GM12878 (cell line): ENCODE measurements around the gene MAD1L1. TPM values are rescaled to one million over a fixed set of nuclear protein-coding genes. Genes with fewer than 3 reads are reported as not detected.

Experiments used
- ATAC-seq: fragments of 200-7000 bp; cut with Tn5 transposase; 3 replicates; pipeline ENCODE4 v1.9.1; 2020; ENCODE audit warnings: mild to moderate bottlenecking, moderate library complexity
- BruUV-seq: library from RNA; stranded (reverse); fragments of 400-500 nt; replicated peaks from 2 replicates; lab custom pipeline; 2021; lab: Mats Ljungman, UMichigan
- CTCF ChIA-PET: fragments of 300-600 bp; sonication (Branson Sonifier 250); formaldehyde crosslinking; extraction: SDS; loops from one replicate; lab custom pipeline; 2021; ENCODE audit warnings: inconsistent platforms; lab: Yijun Ruan, JAX
- POLR2A ChIA-PET: fragments of 350-600 bp; formaldehyde crosslinking; extraction: SDS; loops from one replicate; lab custom pipeline; 2021; ENCODE audit warnings: inconsistent platforms; lab: Charles Lee
- RAD21 ChIA-PET: fragments of 300-600 bp; sonication (Branson Sonifier 250); formaldehyde crosslinking; loops from one replicate; lab custom pipeline; 2023; ENCODE audit warnings: antibody characterized with exemption; ENCODE audit not compliant: unreplicated experiment; lab: Charles Lee
- SMC1A ChIA-PET: fragments of 300-600 bp; sonication (Branson Sonifier 250); formaldehyde crosslinking; loops from one replicate; lab custom pipeline; 2023; ENCODE audit not compliant: unreplicated experiment, uncharacterized antibody; lab: Charles Lee
- DNase-seq: peaks from one replicate; pipeline ENCODE4 v3.0.0-alpha.2; 2011; ENCODE audit warnings: low read depth, low spot score
- FAIRE-seq: peaks from 3 replicates; lab custom pipeline; 2011; peaks lifted over from hg19 to GRCh38; lab: Jason Lieb, UNC
- H2AFZ ChIP-seq: 2 replicates; pipeline ENCODE4 v1.6.0; 2011; ENCODE audit warnings: low read depth, low read length, control low read depth; ENCODE audit not compliant: control insufficient read depth
- H3K27ac ChIP-seq: 2 replicates; pipeline ENCODE4 v1.5.1; 2011; ENCODE audit warnings: control low read depth; ENCODE audit not compliant: control insufficient read depth, insufficient read depth
- H3K27me3 ChIP-seq, 2 experiments: replicated peaks in 1 of 2; 2 replicates each; pipeline versions ENCODE4 v1.6.0 to v1.6.1; 2011; ENCODE audit warnings: low read length in 1 of 2; ENCODE audit not compliant: control insufficient read depth in 2 of 2, insufficient read depth in 2 of 2
- H3K36me3 ChIP-seq, 2 experiments: 2 replicates each; pipeline ENCODE4 v1.5.1; 2011; ENCODE audit warnings: low read length in 1 of 2; ENCODE audit not compliant: control insufficient read depth in 2 of 2, insufficient read depth in 2 of 2
- H3K4me1 ChIP-seq: 2 replicates; pipeline ENCODE4 v1.6.1; 2011; ENCODE audit warnings: mild to moderate bottlenecking, low read length, moderate library complexity, mixed read lengths; ENCODE audit not compliant: control insufficient read depth, insufficient read depth
- H3K4me2 ChIP-seq: 2 replicates; pipeline ENCODE4 v1.6.0; 2011; ENCODE audit warnings: control low read depth; ENCODE audit not compliant: control insufficient read depth, insufficient read depth
- H3K4me3 ChIP-seq: fragments of 200-600 bp; sonication (generic); 2 replicates; pipeline ENCODE4 v1.5.1; 2016
- H3K79me2 ChIP-seq: 2 replicates; pipeline ENCODE4 v1.6.0; 2011; ENCODE audit warnings: low read length; ENCODE audit not compliant: control insufficient read depth, insufficient read depth
- H3K9ac ChIP-seq: 2 replicates; pipeline ENCODE4 v1.8.0; 2011; ENCODE audit warnings: low read length, control low read depth, mixed read lengths; ENCODE audit not compliant: control insufficient read depth, insufficient read depth
- H3K9me3 ChIP-seq: replicated peaks from 3 replicates; pipeline ENCODE4 v1.5.1; 2011; ENCODE audit warnings: mild to moderate bottlenecking, low read length; ENCODE audit not compliant: control insufficient read depth, insufficient read depth
- H4K20me1 ChIP-seq: 2 replicates; pipeline ENCODE4 v1.6.0; 2011; ENCODE audit not compliant: control insufficient read depth, insufficient read depth
- E2F4 ChIP-seq: IDR thresholded peaks from 2 replicates; pipeline ENCODE4 v1.6.1; 2012; ENCODE audit warnings: low read depth, low read length, improper control_type of control experiment
- EGR1 ChIP-seq, 2 experiments: IDR thresholded peaks; 1 replicate in 1 of 2; 2 replicates in 1 of 2; pipeline ENCODE4 v1.6.1; 2011 to 2012; ENCODE audit warnings: low read depth in 2 of 2, low read length in 2 of 2, borderline replicate concordance in 1 of 2, mild to moderate bottlenecking in 1 of 2, moderate library complexity in 1 of 2
- FOXM1 ChIP-seq: IDR thresholded peaks from 2 replicates; pipeline ENCODE4 v1.6.1; 2012; ENCODE audit warnings: low read depth, mild to moderate bottlenecking, inconsistent platforms, low read length, moderate library complexity
- HCFC1 ChIP-seq: fragments of 150-350 bp; IDR thresholded peaks from 2 replicates; pipeline ENCODE4 v1.6.1; 2014; ENCODE audit warnings: low read length
- KAT2A ChIP-seq: conservative IDR thresholded peaks from 2 replicates; pipeline ENCODE4 v1.6.1; 2011; ENCODE audit warnings: low read depth, low read length; ENCODE audit not compliant: control insufficient read depth
- MYB ChIP-seq: fragments of 150-350 bp; IDR thresholded peaks from 2 replicates; pipeline ENCODE4 v1.6.1; 2014; ENCODE audit warnings: mild to moderate bottlenecking, low read depth, low read length, borderline replicate concordance
- NR2F1 ChIP-seq: fragments of 450-650 bp; conservative IDR thresholded peaks from 2 replicates; pipeline ENCODE4 v1.6.1; 2017; ENCODE audit warnings: mild to moderate bottlenecking
- PML ChIP-seq: IDR thresholded peaks from 2 replicates; pipeline ENCODE4 v1.6.1; 2012; ENCODE audit warnings: low read length, inconsistent platforms
- POLR2AphosphoS5 ChIP-seq: IDR thresholded peaks from 2 replicates; pipeline ENCODE4 v1.6.1; 2011; ENCODE audit warnings: mild to moderate bottlenecking, low read length, inconsistent platforms
- RAD21 ChIP-seq: IDR thresholded peaks from 2 replicates; pipeline ENCODE4 v1.6.1; 2011; ENCODE audit warnings: mild to moderate bottlenecking, low read depth, low read length, moderate library complexity; ENCODE audit not compliant: insufficient read depth
- SMC3 ChIP-seq: IDR thresholded peaks from 2 replicates; pipeline ENCODE4 v1.6.1; 2011; ENCODE audit warnings: low read length, improper control_type of control experiment, borderline replicate concordance
- SUPT20H ChIP-seq: IDR thresholded peaks from 2 replicates; pipeline ENCODE4 v1.6.1; 2011; ENCODE audit warnings: low read depth, mild to moderate bottlenecking, low read length, moderate library complexity, borderline replicate concordance; ENCODE audit not compliant: control insufficient read depth
- WRNIP1 ChIP-seq: IDR thresholded peaks from 2 replicates; pipeline ENCODE4 v1.6.1; 2011; ENCODE audit warnings: low read depth, low read length, improper control_type of control experiment, borderline replicate concordance
- ZBTB11 ChIP-seq: fragments of 450-650 bp; formaldehyde crosslinking; IDR thresholded peaks from 2 replicates; pipeline ENCODE4 v1.5.0; 2022; ENCODE audit warnings: mild to moderate bottlenecking, missing genetic modification characterization
- WGBS: methylation state at CpG from one replicate; pipeline ENCODE4 v1.1.6; 2016; ENCODE audit warnings: low lambda C conversion rate; ENCODE audit not compliant: insufficient replicate concordance, insufficient coverage; ENCODE audit errors: missing lambda C conversion rate; 5-methylcytosine and 5-hydroxymethylcytosine counted together
- in situ Hi-C: fragments of 300-500 bp; cut with MboI; formaldehyde crosslinking; loops from 9 replicates; pipeline ENCODE4 v1.14.3; 2018; ENCODE audit warnings: mixed read lengths
- intact Hi-C: fragments of 100-400 bp; cut with micrococcal nuclease; formaldehyde crosslinking; loops from one replicate; pipeline ENCODE4 v1.14.2; 2022; ENCODE audit not compliant: unreplicated experiment
- polyA plus RNA-seq, 11 experiments: library from polyadenylated mRNA; depleted of rRNA in 4 of 11; unstranded in 6 of 11; stranded (reverse) in 5 of 11; fragments of >200 nt; fragmentation: Nextera tagmentation in 4 of 11; fragmentation: Illumina TruSeq in 1 of 11; extraction: Ambion mirVana in 4 of 11; extraction: Trizol in 1 of 11; gene quantifications; 1 replicate in 1 of 11; 2 replicates in 10 of 11; pipeline versions ENCODE4 v1.2.1 to v1.2.3, GENCODE V29; 2011 to 2016; ENCODE audit warnings: inconsistent platforms in 2 of 11, missing spikeins in 2 of 11, low read depth in 1 of 11
- total RNA-seq, 4 experiments: library from RNA; depleted of rRNA in 3 of 4; stranded (reverse); fragments of >200 nt in 3 of 4; fragmentation: Illumina TruSeq in 1 of 4; extraction: Trizol in 1 of 4; gene quantifications; 2 replicates each; pipeline versions ENCODE4 v1.2.1 to v1.2.3, GENCODE V29; 2013 to 2021

Gene MAD1L1
- total and polyA plus RNA-seq, 10 of the 15 experiments (the other 5 are each of a cell fraction or from before 2014, with no cell fraction given) = 2.2 to 76.8 (median 38.3) TPM

- H3K27me3 ChIP-seq = no peaks in the 10 kb centered on the region
- peaks cover 0 to 11% of the 10 kb centered on the region in 2 experiments; a peak in 2 of 4 replicates for H3K36me3 ChIP-seq
- WGBS = 77% methylated on average over 11 of the region's 11 CpGs
- no peak overlapping the region for H2AFZ ChIP-seq
- RAD21 ChIA-PET = no interaction called here
- intact Hi-C loops (no loop called here), in situ Hi-C loops (no loop called here)
- no peak overlapping the region for H3K4me3 ChIP-seq
- CTCF ChIA-PET = no interaction called here
- TF ChIP-seq KAT2A = no peak
- no peak for TF ChIP-seq MYB
- no peak for TF ChIP-seq SMC3
- TF ChIP-seq PML = no peak
- TF ChIP-seq NR2F1 = no peak
- no peak for TF ChIP-seq POLR2AphosphoS5
- TF ChIP-seq FOXM1 = no peak
- no peak overlapping the region for H3K27ac ChIP-seq
- BruUV-seq = no TSS peak
- peaks cover 5% of the 10 kb centered on the region for H3K4me1 ChIP-seq
- ATAC-seq (no peak; the same call in 2 of the 3 replicates), DNase-seq (no peak), FAIRE-seq (no peak)
- H3K9me3 ChIP-seq = peaks cover 7% of the 10 kb centered on the region; the same call in 1 of the 3 replicates
- no peak overlapping the region for H3K9ac ChIP-seq
- SMC1A ChIA-PET = no interaction called here
- H4K20me1 ChIP-seq = no peaks in the 10 kb centered on the region
- H3K79me2 ChIP-seq = no peaks in the 10 kb centered on the region
- POLR2A ChIA-PET = no interaction called here
- H3K4me2 ChIP-seq = no peak overlapping the region
Observed at GRCh38 chr7:2116989-2117591, 115.7 kb downstream of the MAD1L1 start.

GRCh38 chr7:2116448-2116810, 116.3 kb downstream of the MAD1L1 start:
- RAD21 ChIA-PET = no interaction called here
- no TSS peak for BruUV-seq
- Histone ChIP-seq H2AFZ (no peak overlapping the region), H4K20me1 (no peaks in the 10 kb centered on the region), H3K27ac (no peak overlapping the region), H3K4me2 (no peak overlapping the region), H3K79me2 (no peaks in the 10 kb centered on the region), H3K36me3 (peaks cover 0 to 9% of the 10 kb centered on the region in 2 experiments; a peak in 2 of 4 replicates), H3K4me3 (no peak overlapping the region), H3K4me1 (peaks cover 10% of the 10 kb centered on the region), H3K9ac (no peak overlapping the region), H3K27me3 (no peaks in the 10 kb centered on the region), H3K9me3 (peaks cover 7% of the 10 kb centered on the region; the same call in 1 of the 3 replicates)
- ATAC-seq (no peak), FAIRE-seq (no peak), DNase-seq (no peak)
- intact Hi-C loops = no loop called here
- in situ Hi-C loops = no loop called here
- SMC1A ChIA-PET = no interaction called here
- POLR2A ChIA-PET = no interaction called here
- WGBS = 94% methylated on average over 9 of the region's 9 CpGs
- CTCF ChIA-PET = no interaction called here
- TF ChIP-seq ZBTB11 (CRISPR knock-in tag) = no peak
- no peak for TF ChIP-seq WRNIP1
- TF ChIP-seq EGR1 (IDR thresholded peaks at IDR 0.05; ENCODE audit: borderline replicate concordance in 1 of 2, low read depth in 2 of 2, low read length in 2 of 2) = no peak
- no peak for TF ChIP-seq SUPT20H
- no peak for TF ChIP-seq HCFC1
- no peak for TF ChIP-seq E2F4
- no peak for TF ChIP-seq RAD21
